DND-41 (cell line): ENCODE data around the gene SLC25A19.

ENCODE experiments used
- ATAC-seq: fragments of 200-7000 bp; cut with Tn5 transposase; 3 replicates; pipeline ENCODE4 v1.9.1; 2021; ENCODE audit warnings: low read depth; ENCODE audit not compliant: insufficient read depth
- DNase-seq: peaks from one replicate; pipeline ENCODE4 v3.0.0-alpha.2; 2020
- H2AFZ ChIP-seq: 2 replicates; pipeline ENCODE4 v1.6.0; 2012; ENCODE audit warnings: low read depth, low read length
- H3K27ac ChIP-seq: 2 replicates; pipeline ENCODE4 v1.5.1; 2012; ENCODE audit warnings: low read length, inconsistent platforms
- H3K27me3 ChIP-seq: fragments of 200-600 bp; sonication (generic); 2 replicates; pipeline ENCODE4 v1.6.0; 2012; ENCODE audit warnings: low read length, mild to moderate bottlenecking, inconsistent platforms; ENCODE audit not compliant: insufficient read depth, poor library complexity
- H3K36me3 ChIP-seq: 2 replicates; pipeline ENCODE4 v1.5.1; 2012; ENCODE audit warnings: low read length, inconsistent platforms; ENCODE audit not compliant: insufficient read depth
- H3K4me1 ChIP-seq: 2 replicates; pipeline ENCODE4 v1.5.1; 2012; ENCODE audit warnings: mild to moderate bottlenecking, low read length; ENCODE audit not compliant: insufficient read depth
- H3K4me2 ChIP-seq: 2 replicates; pipeline ENCODE4 v1.6.0; 2012; ENCODE audit warnings: mild to moderate bottlenecking, moderate library complexity, low read length, inconsistent platforms; ENCODE audit not compliant: insufficient read depth
- H3K4me3 ChIP-seq, 2 experiments: fragments of 200-600 bp in 1 of 2; shearing (Covaris generic) in 1 of 2; 2 replicates each; pipeline ENCODE4 v1.5.1; 2012 to 2016; ENCODE audit warnings: inconsistent platforms in 2 of 2, low read length in 2 of 2, mild to moderate bottlenecking in 2 of 2, low read depth in 1 of 2, moderate library complexity in 1 of 2
- H3K79me2 ChIP-seq: 2 replicates; pipeline ENCODE4 v1.6.0; 2012; ENCODE audit warnings: low read length, inconsistent platforms; ENCODE audit not compliant: insufficient read depth
- H3K9ac ChIP-seq: 2 replicates; pipeline ENCODE4 v1.6.0; 2012; ENCODE audit warnings: low read depth, mild to moderate bottlenecking, inconsistent platforms, low read length, moderate library complexity
- H3K9me3 ChIP-seq: 2 replicates; pipeline ENCODE4 v1.5.1; 2012; ENCODE audit warnings: low read length, moderate library complexity, mild to moderate bottlenecking, inconsistent platforms; ENCODE audit not compliant: insufficient read depth, severe bottlenecking
- H4K20me1 ChIP-seq: 2 replicates; pipeline ENCODE4 v1.6.0; 2012; ENCODE audit warnings: low read length; ENCODE audit not compliant: insufficient read depth
- CTCF ChIP-seq: IDR thresholded peaks from 2 replicates; pipeline ENCODE4 v1.5.1; 2012; ENCODE audit warnings: borderline replicate concordance, low read length, moderate library complexity, mild to moderate bottlenecking; ENCODE audit not compliant: poor library complexity, severe bottlenecking; ENCODE audit errors: extremely low read depth
- EZH2 ChIP-seq: IDR thresholded peaks from 3 replicates; pipeline ENCODE4 v1.6.1; 2012; ENCODE audit warnings: borderline replicate concordance, low read depth, mild to moderate bottlenecking, moderate library complexity, low read length, inconsistent platforms; ENCODE audit not compliant: severe bottlenecking

The SLC25A19 gene

GRCh38 chr17:75231741-75232464 lies 57.3 kb downstream of the SLC25A19 start:
- H3K9ac ChIP-seq = no peak overlapping the region
- no peak overlapping the region for H3K4me3 ChIP-seq
- no peak overlapping the region for H2AFZ ChIP-seq
- no peaks in the 10 kb centered on the region for H3K79me2 ChIP-seq
- H3K27ac ChIP-seq = no peak overlapping the region
- H3K4me2 ChIP-seq = no peak overlapping the region
- H3K9me3 ChIP-seq = no peaks in the 10 kb centered on the region
- no peak for ATAC-seq
- no peak for TF ChIP-seq EZH2
- no peak for TF ChIP-seq CTCF
- H4K20me1 ChIP-seq = peaks cover 5% of the 10 kb centered on the region; the same call in 1 of the 2 replicates
- H3K27me3 ChIP-seq = no peaks in the 10 kb centered on the region
- H3K4me1 ChIP-seq = no peaks in the 10 kb centered on the region
- no peak for DNase-seq
- peaks cover 89% of the 10 kb centered on the region for H3K36me3 ChIP-seq

GRCh38 chr17:75231071-75231470 lies 58.2 kb downstream of the SLC25A19 start:
- Histone ChIP-seq H3K9me3 (no peaks in the 10 kb centered on the region), H3K36me3 (peaks cover 89% of the 10 kb centered on the region), H3K27me3 (no peaks in the 10 kb centered on the region), H3K9ac (no peak overlapping the region), H4K20me1 (peaks cover 2% of the 10 kb centered on the region; the same call in 1 of the 2 replicates), H3K27ac (no peak overlapping the region), H3K4me1 (no peaks in the 10 kb centered on the region), H2AFZ (no peak overlapping the region), H3K4me2 (no peak overlapping the region), H3K4me3 (no peak overlapping the region), H3K79me2 (no peaks in the 10 kb centered on the region)
- no peak for TF ChIP-seq EZH2
- no peak for TF ChIP-seq CTCF
- DNase-seq (no peak), ATAC-seq (no peak)

- Histone ChIP-seq H3K79me2 (no peaks in the 10 kb centered on the region), H3K36me3 (peaks cover 89% of the 10 kb centered on the region), H2AFZ (no peak overlapping the region), H3K4me2 (no peak overlapping the region), H4K20me1 (peaks cover 2% of the 10 kb centered on the region; the same call in 1 of the 2 replicates), H3K27me3 (no peaks in the 10 kb centered on the region), H3K4me3 (no peak overlapping the region), H3K27ac (no peak overlapping the region), H3K9ac (no peak overlapping the region), H3K4me1 (no peaks in the 10 kb centered on the region), H3K9me3 (no peaks in the 10 kb centered on the region)
- DNase-seq (no peak), ATAC-seq (no peak)
- TF ChIP-seq CTCF (no peak), EZH2 (no peak)
Observed at GRCh38 chr17:75228847-75229246, 60.4 kb downstream of the SLC25A19 start.

- Histone ChIP-seq H3K4me3 (no peak overlapping the region), H4K20me1 (peaks cover 2% of the 10 kb centered on the region; the same call in 1 of the 2 replicates), H3K27me3 (no peaks in the 10 kb centered on the region), H3K27ac (no peak overlapping the region), H3K4me1 (no peaks in the 10 kb centered on the region), H3K9me3 (no peaks in the 10 kb centered on the region), H3K9ac (no peak overlapping the region), H3K79me2 (no peaks in the 10 kb centered on the region), H2AFZ (no peak overlapping the region), H3K4me2 (no peak overlapping the region), H3K36me3 (peaks cover 92% of the 10 kb centered on the region)
- TF ChIP-seq CTCF (no peak), EZH2 (no peak)
- DNase-seq (no peak), ATAC-seq (no peak)
Observed at GRCh38 chr17:75228305-75228704, 60.9 kb downstream of the SLC25A19 start.
